ENCODE data around the gene STON2.
A peak's percentile ranks its signal among the peaks of the same experiment; 100 is the strongest.

Gene STON2

GRCh38 chr14:81301371-81301770, 98.8 kb downstream of the STON2 start:
- no peak for DNase-seq

- DNase-seq, result no peak
Measured at GRCh38 chr14:81298911-81299310, 101.2 kb downstream of the STON2 start.

GRCh38 chr14:81298122-81298521, 102.0 kb downstream of the STON2 start:
- DNase-seq, result no peak

- DNase-seq, result no peak
Measured at GRCh38 chr14:81295958-81296923, 103.9 kb downstream of the STON2 start.

GRCh38 chr14:81289516-81289915, 110.6 kb downstream of the STON2 start:
- DNase-seq, result no peak

GRCh38 chr14:81286574-81287370, 113.4 kb downstream of the STON2 start:
- DNase-seq, result no peak

- DNase-seq, result no peak
Measured at GRCh38 chr14:81285245-81285644, 114.9 kb downstream of the STON2 start.

- DNase-seq, result peak in 1 of 2 donors; percentile 33
Measured at GRCh38 chr14:81281332-81281731, 118.8 kb downstream of the STON2 start.

GRCh38 chr14:81280136-81280791, 119.9 kb downstream of the STON2 start:
- DNase-seq, result no peak

GRCh38 chr14:81277096-81277495, 123.0 kb downstream of the STON2 start:
- no peak for DNase-seq

- DNase-seq, result no peak
Measured at GRCh38 chr14:81276073-81277069, 123.8 kb downstream of the STON2 start.

- peak in 1 of 2 donors; percentile 14 for DNase-seq
Measured at GRCh38 chr14:81275305-81276072, 124.6 kb downstream of the STON2 start.

GRCh38 chr14:81273961-81274575, 126.1 kb downstream of the STON2 start:
- no peak for DNase-seq

GRCh38 chr14:81273521-81273920, 126.6 kb downstream of the STON2 start:
- no peak for DNase-seq

- no peak for DNase-seq
Measured at GRCh38 chr14:81272317-81272716, 127.8 kb downstream of the STON2 start.

GRCh38 chr14:81269979-81270375, 130.1 kb downstream of the STON2 start:
- no peak for DNase-seq

- DNase-seq, result peak in 1 of 2 donors; percentile 73
Measured at GRCh38 chr14:81269100-81269978, 130.8 kb downstream of the STON2 start.

GRCh38 chr14:81268016-81268416, 132.1 kb downstream of the STON2 start:
- DNase-seq, result no peak

- DNase-seq, result no peak
Measured at GRCh38 chr14:81265636-81266169, 134.4 kb downstream of the STON2 start.
